Activated naive CD4-positive, alpha-beta T cell treated with anti-CD3 and anti-CD28 coated beads, Interleukin-2, amount 50 U/mL, for 24 hours (primary cell): ENCODE results near the gene RAP2C.

Experiments used
- H3K27ac Mint-ChIP-seq: one replicate; pipeline ENCODE4 v1.8.0; 2021; ENCODE audit warnings: mild to moderate bottlenecking, mixed read lengths
- H3K27me3 Mint-ChIP-seq: one replicate; pipeline ENCODE4 v1.8.0; 2021; ENCODE audit warnings: mixed read lengths
- H3K36me3 Mint-ChIP-seq: one replicate; pipeline ENCODE4 v1.8.0; 2021; ENCODE audit warnings: mixed read lengths
- H3K4me1 Mint-ChIP-seq: one replicate; pipeline ENCODE4 v1.8.0; 2021; ENCODE audit warnings: mixed read lengths
- H3K4me3 Mint-ChIP-seq: one replicate; pipeline ENCODE4 v1.8.0; 2021; ENCODE audit warnings: mild to moderate bottlenecking, mixed read lengths
- H3K9me3 Mint-ChIP-seq: one replicate; pipeline ENCODE4 v1.8.0; 2021; ENCODE audit warnings: mixed read lengths

Gene RAP2C

DNA sequence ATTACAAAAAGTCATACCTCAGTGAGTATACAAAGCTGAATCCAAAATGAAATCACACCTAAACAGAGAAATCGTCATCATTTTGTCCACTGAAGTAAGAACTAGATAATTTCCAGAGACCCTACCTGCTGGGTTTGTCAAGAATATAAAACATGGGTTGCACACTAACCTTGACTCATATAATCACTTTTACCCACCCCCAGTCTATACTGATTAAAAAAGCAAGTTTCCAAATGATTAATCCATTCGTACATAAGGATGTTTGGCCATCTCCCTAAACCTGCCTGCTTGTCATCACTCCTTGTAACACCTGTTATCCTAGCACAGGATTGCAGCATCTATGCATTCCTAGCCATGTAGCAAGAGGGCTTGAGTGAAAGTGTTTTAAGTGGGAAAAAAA is 4.7 kb downstream of the RAP2C start:
- Mint-ChIP-seq H3K4me3 (peak overlapping the region; percentile 93), H3K27ac (peak overlapping the region; percentile 80), H3K27me3 (no peaks in the 10 kb centered on the region), H3K9me3 (no peaks in the 10 kb centered on the region), H3K36me3 (peaks cover 10% of the 10 kb centered on the region), H3K4me1 (peaks cover 60% of the 10 kb centered on the region)

DNA sequence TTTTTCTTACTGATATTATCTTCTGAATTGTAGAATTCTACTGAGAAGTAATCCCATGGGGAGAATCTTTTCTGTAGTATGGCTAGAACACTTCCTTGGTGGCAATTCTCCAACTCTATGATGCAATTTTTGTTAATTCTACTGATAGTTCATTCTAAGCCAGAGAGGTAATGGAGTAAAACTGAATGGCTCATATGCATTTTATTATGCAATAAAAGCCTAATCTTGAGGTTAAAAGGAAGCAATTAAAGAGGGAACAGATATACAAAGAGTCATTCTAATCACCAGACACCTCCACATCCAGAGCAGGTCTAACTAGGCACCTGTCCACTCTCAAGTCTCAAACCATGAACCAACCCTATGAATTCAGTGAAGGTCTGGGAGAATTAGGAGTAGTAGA is 9.7 kb downstream of the RAP2C start:
- H3K36me3 Mint-ChIP-seq, result peaks cover 14% of the 10 kb centered on the region
- H3K27me3 Mint-ChIP-seq, result no peaks in the 10 kb centered on the region
- peaks cover 64% of the 10 kb centered on the region for H3K4me1 Mint-ChIP-seq
- peak overlapping the region; percentile 35 for H3K27ac Mint-ChIP-seq
- no peaks in the 10 kb centered on the region for H3K9me3 Mint-ChIP-seq
- peak overlapping the region; percentile 24 for H3K4me3 Mint-ChIP-seq

DNA sequence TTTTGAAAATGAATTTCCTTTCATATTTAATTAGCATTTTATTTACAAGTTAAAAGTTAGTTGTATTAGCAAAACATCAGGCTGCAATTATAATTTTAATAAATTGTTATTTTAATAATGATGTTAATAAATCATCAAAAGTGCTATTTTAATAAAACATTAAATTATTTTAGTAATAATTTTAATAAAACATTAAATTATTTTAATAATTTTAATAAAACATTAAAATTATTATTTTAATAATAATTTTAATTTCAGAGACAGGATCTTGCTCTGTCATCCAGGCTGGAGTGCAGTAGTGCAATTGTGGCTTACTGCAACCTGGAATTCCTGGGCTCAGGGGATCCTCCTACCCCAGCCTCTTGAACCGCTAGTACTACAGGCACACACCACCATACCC is 10.8 kb downstream of the RAP2C start:
- Mint-ChIP-seq H3K27ac (no peak overlapping the region), H3K4me1 (peaks cover 54% of the 10 kb centered on the region), H3K4me3 (no peak overlapping the region), H3K9me3 (no peaks in the 10 kb centered on the region), H3K27me3 (no peaks in the 10 kb centered on the region), H3K36me3 (peaks cover 7% of the 10 kb centered on the region)

DNA sequence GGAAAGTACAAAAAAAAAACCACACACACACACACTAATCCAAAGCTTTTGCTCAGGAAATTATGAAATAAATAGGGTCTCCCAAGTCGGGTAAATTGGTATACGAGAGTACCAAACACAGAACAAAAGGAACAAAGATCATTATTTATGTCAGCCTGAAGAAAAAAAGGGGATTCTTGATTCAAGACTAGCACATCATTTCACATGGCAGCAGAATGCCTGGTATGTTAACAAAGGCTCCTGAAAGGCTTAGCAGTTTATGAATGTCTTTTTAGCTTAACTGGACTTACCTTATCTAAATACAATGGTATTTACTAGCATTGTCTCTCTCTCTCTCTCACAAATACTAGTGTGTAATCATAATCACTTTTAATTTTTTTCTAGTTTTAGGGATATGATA is 11.3 kb downstream of the RAP2C start:
- Mint-ChIP-seq H3K4me3 (peak overlapping the region; percentile 23), H3K27ac (no peak overlapping the region), H3K4me1 (peaks cover 53% of the 10 kb centered on the region), H3K9me3 (no peaks in the 10 kb centered on the region), H3K36me3 (peaks cover 7% of the 10 kb centered on the region), H3K27me3 (no peaks in the 10 kb centered on the region)

DNA sequence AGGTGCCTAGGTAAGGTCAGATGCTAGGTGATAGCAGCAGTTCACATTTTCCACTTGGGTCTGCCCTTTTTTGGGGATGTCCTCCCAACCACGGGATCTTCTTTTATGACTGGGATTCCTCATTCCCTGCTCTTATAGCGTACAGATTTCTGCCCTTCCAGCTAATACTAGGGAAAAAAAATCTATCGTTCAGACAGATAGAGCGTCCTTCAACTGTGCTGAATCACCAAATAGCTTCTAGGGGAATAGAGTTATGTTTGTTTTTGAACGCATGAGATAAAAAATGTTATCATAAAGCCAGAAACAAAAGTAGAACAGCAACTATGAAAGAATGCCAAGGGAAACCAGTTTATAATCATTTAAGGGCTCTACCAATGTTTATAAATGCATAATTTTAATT is 13.0 kb downstream of the RAP2C start:
- H3K27ac Mint-ChIP-seq, result no peak overlapping the region
- H3K27me3 Mint-ChIP-seq, result no peaks in the 10 kb centered on the region
- H3K4me3 Mint-ChIP-seq, result no peak overlapping the region

DNA sequence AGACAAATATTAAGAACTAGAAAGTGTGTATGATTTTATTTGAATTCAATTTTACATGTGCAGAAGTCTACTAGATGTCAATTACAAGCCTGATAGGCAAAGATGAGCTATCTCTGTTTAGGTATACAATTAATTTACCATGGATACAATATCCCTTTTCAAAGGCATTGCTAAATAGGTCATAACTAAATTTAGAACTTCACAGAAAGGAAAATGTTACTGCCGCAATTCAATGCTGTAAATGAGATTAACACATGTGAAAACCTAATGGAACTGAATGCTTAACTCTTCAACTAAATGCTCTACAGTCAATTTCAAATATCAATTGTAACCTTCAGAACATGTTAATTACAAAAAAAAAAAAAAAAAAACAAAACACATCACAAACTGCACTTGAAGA is 14.6 kb downstream of the RAP2C start:
- H3K4me1 Mint-ChIP-seq, result peaks cover 23% of the 10 kb centered on the region
- H3K36me3 Mint-ChIP-seq, result peaks cover 5% of the 10 kb centered on the region
- H3K27me3 Mint-ChIP-seq, result no peaks in the 10 kb centered on the region
- no peak overlapping the region for H3K27ac Mint-ChIP-seq
- no peak overlapping the region for H3K4me3 Mint-ChIP-seq
- no peaks in the 10 kb centered on the region for H3K9me3 Mint-ChIP-seq

More for the DNA sequence above, 13.0 kb downstream of the RAP2C start:
- no peaks in the 10 kb centered on the region for H3K9me3 Mint-ChIP-seq
- peaks cover 38% of the 10 kb centered on the region for H3K4me1 Mint-ChIP-seq
- peaks cover 5% of the 10 kb centered on the region for H3K36me3 Mint-ChIP-seq

DNA sequence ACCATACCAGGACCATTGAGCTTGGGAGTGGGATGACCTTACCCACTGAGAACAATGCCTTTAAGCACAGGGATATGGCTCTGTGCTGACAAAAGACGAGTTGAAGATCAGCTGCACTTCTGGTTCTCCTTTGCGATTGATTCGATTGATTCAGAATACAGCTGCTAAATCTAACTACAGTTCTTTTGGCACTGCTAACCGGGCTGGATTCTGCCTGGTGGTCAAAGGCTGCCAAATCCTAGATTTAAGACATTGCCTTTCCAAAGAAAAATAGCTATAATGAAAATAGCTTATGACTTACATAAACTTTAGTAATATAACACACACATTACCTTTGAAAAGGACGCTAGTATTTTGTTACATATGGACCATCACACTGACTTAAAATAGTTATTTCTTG is 18.3 kb downstream of the RAP2C start:
- Mint-ChIP-seq H3K27ac (no peak overlapping the region), H3K36me3 (peaks cover 2% of the 10 kb centered on the region), H3K9me3 (no peaks in the 10 kb centered on the region), H3K4me1 (peaks cover 3% of the 10 kb centered on the region), H3K4me3 (no peak overlapping the region), H3K27me3 (no peaks in the 10 kb centered on the region)

DNA sequence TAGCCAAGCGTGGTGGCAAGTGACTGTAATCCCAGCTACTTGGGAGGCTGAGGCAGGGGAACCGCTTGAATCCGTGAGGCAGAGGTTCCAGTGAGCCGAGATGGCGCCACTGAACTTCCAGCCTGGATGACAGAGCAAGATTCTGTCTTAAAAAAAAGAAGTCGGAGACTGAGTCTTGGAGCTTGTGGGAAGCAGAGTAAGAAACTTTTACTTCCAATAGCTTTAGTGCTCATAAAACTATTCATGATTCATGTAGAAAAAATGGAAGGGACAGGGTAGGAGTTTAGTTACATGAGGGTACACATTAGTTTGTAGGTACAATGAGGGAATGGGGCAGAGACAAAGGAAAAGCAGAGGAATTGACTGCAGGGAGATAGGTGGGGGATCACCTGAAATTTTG is 19.3 kb downstream of the RAP2C start:
- no peak overlapping the region for H3K4me3 Mint-ChIP-seq
- no peak overlapping the region for H3K27ac Mint-ChIP-seq
- H3K4me1 Mint-ChIP-seq, result no peaks in the 10 kb centered on the region
- peaks cover 2% of the 10 kb centered on the region for H3K36me3 Mint-ChIP-seq
- no peaks in the 10 kb centered on the region for H3K27me3 Mint-ChIP-seq
- H3K9me3 Mint-ChIP-seq, result no peaks in the 10 kb centered on the region

DNA sequence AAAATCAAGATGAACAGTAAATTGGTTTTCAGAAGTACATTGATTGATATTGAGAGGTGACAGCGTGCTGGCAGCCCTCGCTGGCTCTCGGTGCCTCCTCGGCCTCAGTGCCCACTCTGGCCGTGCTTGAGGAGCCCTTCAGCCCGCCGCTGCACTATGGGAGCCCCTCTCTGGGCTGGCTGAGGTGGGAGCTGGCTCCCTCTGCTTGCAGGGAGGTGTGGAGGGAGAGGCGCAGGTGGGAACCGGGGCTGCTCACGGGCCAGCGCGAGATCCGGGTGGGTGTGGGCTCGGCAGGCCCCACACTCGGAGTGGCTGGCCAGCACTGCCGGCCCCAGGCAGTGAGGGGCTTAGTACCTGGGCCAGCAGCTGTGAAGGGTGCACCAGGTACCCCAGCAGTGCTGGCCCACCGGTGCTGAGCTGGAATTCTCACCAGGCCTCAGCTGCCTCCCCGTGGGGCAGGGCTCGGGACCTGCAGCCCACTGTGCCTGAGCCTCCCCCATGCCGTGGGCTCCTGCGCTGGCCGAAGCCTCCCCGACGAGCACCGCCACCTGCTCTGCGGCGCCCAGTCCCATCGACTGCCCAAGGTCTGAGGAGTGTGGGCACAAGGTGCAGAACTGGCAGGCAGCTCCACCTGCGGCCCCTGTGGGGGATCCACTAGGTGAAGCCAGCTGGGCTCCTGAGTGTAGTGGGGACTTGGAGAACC is 25.2 kb downstream of the RAP2C start:
- H3K36me3 Mint-ChIP-seq, result peaks cover 3% of the 10 kb centered on the region
- no peaks in the 10 kb centered on the region for H3K9me3 Mint-ChIP-seq
- H3K4me1 Mint-ChIP-seq, result no peaks in the 10 kb centered on the region

DNA sequence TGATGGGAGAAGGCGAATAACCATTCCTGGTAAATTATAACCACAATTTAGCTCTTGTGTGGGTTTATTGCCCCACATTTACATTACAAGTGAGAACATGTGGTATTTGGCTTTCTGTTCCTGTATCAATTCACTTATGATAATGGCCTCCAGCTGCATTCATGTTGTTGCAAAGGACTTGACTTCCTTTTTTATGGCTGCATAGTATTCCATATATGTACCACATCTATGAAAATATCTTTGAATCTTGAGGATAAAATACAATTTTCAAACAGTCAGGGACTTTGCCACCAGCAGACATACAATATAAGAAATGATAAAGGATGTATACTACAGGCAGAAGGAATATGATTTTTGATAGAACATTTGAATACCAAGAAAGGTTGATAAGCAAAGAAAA is 27.3 kb downstream of the RAP2C start:
- H3K9me3 Mint-ChIP-seq, result no peaks in the 10 kb centered on the region
- H3K27ac Mint-ChIP-seq, result no peak overlapping the region
- H3K36me3 Mint-ChIP-seq, result peaks cover 3% of the 10 kb centered on the region
- no peaks in the 10 kb centered on the region for H3K27me3 Mint-ChIP-seq
- no peaks in the 10 kb centered on the region for H3K4me1 Mint-ChIP-seq
- no peak overlapping the region for H3K4me3 Mint-ChIP-seq

More for the DNA sequence above, 25.2 kb downstream of the RAP2C start:
- Mint-ChIP-seq H3K27ac (no peak overlapping the region), H3K27me3 (no peaks in the 10 kb centered on the region), H3K4me3 (no peak overlapping the region)

DNA sequence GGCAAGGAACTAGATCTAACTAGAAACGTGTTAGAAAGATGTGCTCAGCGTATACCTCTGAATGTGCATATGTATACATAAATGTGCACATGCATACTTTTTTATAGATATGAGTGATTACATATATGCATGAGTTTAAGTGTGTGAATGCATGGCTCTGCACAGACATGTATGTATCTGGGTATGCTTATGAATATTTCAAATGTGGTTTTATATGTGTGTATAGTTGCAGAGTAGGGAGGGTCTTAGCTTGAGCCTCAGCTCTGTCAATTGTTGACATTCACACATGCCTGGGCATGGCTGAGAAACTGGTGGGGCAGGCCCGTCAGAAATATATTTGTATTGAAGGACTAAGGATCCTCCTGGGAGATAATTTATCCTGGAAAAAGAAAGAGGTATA is 31.1 kb downstream of the RAP2C start:
- Mint-ChIP-seq H3K27me3 (no peaks in the 10 kb centered on the region), H3K4me3 (no peak overlapping the region), H3K36me3 (no peaks in the 10 kb centered on the region), H3K27ac (no peak overlapping the region), H3K9me3 (no peaks in the 10 kb centered on the region), H3K4me1 (no peaks in the 10 kb centered on the region)

DNA sequence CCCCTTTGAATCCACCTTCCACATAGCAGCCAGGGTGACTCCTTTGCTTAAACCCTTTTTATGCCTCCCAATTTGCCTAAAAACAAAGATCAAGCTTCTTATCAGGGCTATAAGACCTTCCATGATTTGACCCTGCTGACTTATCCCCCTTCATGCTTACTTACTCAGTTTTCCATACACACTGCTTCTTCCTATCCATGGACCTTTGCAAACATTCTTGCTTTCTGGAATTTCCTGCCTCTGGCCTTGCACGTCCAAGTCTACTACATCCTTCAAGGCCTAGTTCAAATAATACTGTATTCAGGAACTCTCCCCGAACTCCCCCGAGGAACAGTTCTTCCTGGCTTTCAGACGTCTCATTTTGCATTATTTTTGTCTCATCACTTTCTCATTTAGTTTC is 31.8 kb downstream of the RAP2C start:
- no peaks in the 10 kb centered on the region for H3K9me3 Mint-ChIP-seq
- no peaks in the 10 kb centered on the region for H3K27me3 Mint-ChIP-seq
- no peak overlapping the region for H3K4me3 Mint-ChIP-seq
- no peaks in the 10 kb centered on the region for H3K4me1 Mint-ChIP-seq
- no peak overlapping the region for H3K27ac Mint-ChIP-seq
- no peaks in the 10 kb centered on the region for H3K36me3 Mint-ChIP-seq

DNA sequence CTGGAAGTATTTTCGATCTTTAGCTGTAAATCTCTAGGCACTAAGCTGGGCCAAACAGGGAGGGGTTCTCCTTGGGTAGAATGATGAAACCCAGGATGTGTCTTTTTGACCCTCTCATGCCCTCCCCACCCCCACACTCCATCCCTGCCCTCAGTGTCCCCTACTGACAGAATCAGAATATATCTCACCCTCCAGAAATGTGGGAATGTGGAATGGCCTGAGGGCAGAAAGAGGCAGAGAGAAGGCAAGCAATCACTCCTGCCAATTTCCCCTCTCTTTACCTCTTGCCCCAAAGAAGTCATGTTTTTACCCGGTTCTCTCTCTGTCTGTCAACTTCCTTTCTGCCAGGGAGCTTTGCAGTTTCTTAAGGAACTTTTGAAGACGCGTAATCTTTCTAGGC is 34.4 kb downstream of the RAP2C start:
- H3K27ac Mint-ChIP-seq, result no peak overlapping the region

DNA sequence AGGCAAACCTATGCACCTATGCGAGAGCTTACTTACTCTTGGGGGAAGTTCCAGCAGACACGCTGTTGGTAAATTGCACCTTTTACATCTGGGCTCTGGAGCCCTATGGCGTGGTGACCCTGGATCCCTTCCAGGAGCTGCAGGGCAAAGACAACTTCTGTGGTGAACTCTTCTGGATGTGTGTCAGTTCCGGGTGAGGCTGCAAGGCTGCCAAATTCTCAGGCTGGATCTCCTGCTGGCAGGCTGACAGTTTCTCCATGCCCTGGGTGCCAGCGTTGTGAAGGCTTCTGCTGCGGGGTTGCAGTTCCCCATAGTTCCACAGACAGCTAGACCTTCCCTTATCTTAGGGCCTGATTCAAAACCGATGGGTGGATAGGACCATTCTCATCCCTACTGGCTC is 37.9 kb downstream of the RAP2C start:
- H3K27me3 Mint-ChIP-seq, result no peaks in the 10 kb centered on the region
- no peak overlapping the region for H3K27ac Mint-ChIP-seq
- no peaks in the 10 kb centered on the region for H3K9me3 Mint-ChIP-seq
- no peaks in the 10 kb centered on the region for H3K36me3 Mint-ChIP-seq
- H3K4me3 Mint-ChIP-seq, result no peak overlapping the region
- no peaks in the 10 kb centered on the region for H3K4me1 Mint-ChIP-seq

More for the DNA sequence above, 34.4 kb downstream of the RAP2C start:
- Mint-ChIP-seq H3K4me1 (no peaks in the 10 kb centered on the region), H3K4me3 (no peak overlapping the region), H3K36me3 (no peaks in the 10 kb centered on the region), H3K27me3 (no peaks in the 10 kb centered on the region), H3K9me3 (no peaks in the 10 kb centered on the region)

DNA sequence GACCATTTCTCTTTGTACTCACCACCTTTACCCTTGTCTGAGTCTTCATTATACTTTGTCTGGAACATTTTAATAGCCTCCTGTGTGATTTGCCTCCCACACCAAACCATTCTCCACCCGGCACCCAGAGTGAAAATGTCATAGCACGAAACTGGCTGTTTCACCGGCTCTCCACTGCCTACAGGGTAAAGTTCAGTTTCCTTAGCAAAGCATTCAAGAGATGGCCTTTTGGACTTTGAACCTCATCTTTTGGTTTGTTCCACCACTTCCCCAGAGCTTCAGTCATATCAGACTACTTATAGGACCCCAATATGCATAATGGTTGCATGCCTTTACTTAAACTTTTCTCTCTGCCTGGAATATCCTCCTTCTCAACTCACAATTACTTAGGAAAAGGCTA is 38.3 kb downstream of the RAP2C start:
- Mint-ChIP-seq H3K36me3 (no peaks in the 10 kb centered on the region), H3K9me3 (no peaks in the 10 kb centered on the region), H3K27me3 (no peaks in the 10 kb centered on the region), H3K4me3 (no peak overlapping the region), H3K4me1 (no peaks in the 10 kb centered on the region), H3K27ac (no peak overlapping the region)

DNA sequence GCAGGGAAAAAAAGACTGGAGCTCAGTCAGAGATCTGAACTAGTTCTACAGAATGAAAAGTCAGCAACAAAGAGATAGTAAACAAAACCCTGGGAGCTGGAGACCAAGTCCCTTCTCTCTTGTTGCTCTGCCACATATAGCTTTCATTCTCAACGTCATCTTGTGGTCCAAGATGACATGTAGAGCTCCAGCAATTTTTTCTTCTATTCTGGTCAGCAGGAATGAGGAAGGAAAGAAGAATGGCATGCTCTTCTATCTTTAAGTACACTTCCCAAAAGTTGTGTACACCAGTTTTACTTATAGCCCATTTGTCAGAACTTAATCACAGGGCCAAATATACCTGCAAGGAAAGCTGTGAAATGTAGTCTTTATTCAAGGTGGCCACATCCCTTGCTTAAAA is 45.6 kb downstream of the RAP2C start:
- no peaks in the 10 kb centered on the region for H3K27me3 Mint-ChIP-seq
- no peaks in the 10 kb centered on the region for H3K4me1 Mint-ChIP-seq
- H3K4me3 Mint-ChIP-seq, result no peak overlapping the region
- no peaks in the 10 kb centered on the region for H3K36me3 Mint-ChIP-seq
- H3K9me3 Mint-ChIP-seq, result no peaks in the 10 kb centered on the region
- H3K27ac Mint-ChIP-seq, result no peak overlapping the region

DNA sequence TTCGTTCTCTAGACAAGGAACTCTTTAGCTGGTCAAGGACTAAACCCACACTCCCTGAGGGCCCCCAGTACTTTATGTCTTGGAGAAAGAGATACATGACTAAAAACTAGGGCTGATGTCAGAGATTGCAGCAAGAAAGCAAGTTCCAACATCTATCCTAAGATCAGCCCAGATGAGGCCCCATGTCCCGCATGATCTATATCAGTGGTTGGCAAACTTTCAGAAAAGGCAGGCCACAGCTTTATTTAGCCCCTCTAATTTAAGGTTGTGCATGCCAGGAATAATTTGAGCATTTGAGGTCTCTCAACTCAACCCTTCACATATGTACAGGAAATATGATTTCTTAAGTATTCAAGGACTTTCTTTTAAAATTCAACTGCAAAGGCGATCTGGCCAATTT is 47.4 kb downstream of the RAP2C start:
- H3K36me3 Mint-ChIP-seq, result no peaks in the 10 kb centered on the region
- no peaks in the 10 kb centered on the region for H3K4me1 Mint-ChIP-seq
- H3K27ac Mint-ChIP-seq, result no peak overlapping the region
- no peaks in the 10 kb centered on the region for H3K9me3 Mint-ChIP-seq
- no peaks in the 10 kb centered on the region for H3K27me3 Mint-ChIP-seq
- H3K4me3 Mint-ChIP-seq, result no peak overlapping the region
